ENCODE measurements around the gene CAPN15. TPM values are rescaled to one million over a fixed set of nuclear protein-coding genes. Genes with fewer than 3 reads are reported as not detected.
A peak's percentile ranks its signal among the peaks of the same experiment; 100 is the strongest.

CAPN15 gene
- total RNA-seq, 1 donor from 2014 or later, result 16.8 TPM

DNA sequence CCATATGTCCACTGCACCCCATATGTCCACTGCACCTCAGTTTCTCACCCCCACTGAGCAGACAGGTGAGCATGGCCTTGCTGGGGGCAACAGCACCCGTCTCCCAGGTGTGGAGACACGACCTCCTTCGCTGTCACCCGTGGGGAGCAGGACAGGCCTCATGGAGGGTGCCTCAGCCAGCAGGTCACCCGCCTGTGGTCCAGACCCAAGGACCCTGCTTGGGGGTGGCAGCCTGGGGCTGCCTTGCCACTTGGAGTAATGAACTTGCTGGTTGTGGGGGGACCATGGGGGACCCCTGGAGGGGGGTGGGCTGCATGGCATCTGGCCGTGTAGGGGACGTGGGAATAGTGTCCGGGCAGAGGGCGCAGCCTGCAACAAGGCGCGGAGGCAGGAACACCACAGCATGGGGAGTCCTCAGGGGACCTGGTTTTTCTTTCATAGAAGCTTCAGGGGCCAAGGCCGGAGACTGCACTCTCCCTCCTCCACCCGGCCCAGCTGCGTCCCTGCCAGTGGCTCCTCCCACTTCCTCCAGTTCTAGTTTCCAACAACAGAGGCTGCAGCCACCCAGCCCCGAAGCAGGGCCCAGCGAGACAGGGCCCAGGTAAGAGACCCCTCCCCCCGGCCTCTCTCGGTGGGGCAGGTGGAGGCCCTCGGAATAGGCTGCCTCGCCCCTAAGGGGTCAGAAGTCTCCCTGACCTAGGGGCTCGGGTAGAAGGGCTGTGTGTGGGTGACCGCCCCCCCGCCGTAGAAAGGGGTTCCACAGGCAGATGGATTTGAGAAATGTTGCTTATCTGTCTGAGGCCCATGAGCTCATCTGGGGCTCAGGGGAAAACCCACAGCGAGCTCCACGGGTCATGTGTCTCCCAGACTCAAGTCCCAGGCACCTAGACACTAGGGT, 39.2 kb downstream of the CAPN15 start, which contains the start of gene NHLRC4:
TSS of gene NHLRC4 (plus strand) at position 531 of the 898 bp plus-strand sequence. CDS start 1,043 bp downstream, outside the sequence.
- intact Hi-C loops (cut with DNase I), result no loop called here
- ATAC-seq, result peak; percentile 61
- peak; percentile 90 for DNase-seq (ENCODE audit: missing footprints)

DNA sequence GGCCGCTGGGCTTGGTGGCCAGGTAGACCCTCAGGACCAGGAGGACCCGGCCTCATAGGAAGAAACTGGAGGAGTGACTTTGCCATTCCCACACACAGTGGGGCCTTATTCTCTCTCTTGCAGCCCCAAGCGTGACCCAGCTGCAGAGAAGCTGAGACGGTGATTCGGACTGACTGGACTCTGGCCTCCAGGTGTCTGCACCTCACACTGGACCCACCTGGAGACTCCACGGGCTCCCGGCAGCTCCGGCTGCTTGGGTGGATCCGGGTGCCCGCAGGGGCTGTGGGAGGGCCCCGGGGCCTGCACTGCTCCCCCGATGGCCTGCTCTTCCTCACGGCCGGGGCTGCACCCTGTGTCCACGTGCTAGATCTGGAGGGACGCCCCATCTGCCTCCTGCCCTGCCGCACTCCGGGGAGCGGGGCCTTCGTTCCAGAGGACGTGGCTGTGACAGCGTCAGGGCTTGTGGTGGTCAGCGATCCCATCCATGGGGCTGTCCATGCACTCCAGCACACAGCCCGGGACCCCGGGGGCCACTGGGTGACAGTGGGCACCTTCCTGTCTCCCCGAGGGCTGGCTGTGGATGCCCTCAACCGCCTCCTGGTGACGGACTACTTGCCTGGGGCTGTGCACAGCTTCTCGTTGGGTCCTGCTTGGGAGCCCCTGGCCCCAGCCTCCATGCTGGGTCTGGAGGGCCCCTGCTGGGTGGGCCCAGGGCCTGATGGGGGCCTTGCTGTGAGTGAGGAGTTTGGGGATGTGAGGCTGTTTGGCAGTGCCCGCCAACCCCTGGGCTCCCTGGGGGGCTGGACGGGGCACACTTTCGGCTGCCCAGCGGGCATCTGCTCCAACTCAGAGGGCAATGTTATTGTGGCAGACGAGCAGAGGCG, 40.1 kb downstream of the CAPN15 start:
- DNase-seq (ENCODE audit: missing footprints), result no peak
- intact Hi-C loops (cut with DNase I), result no loop called here
- ATAC-seq, result no peak

DNA sequence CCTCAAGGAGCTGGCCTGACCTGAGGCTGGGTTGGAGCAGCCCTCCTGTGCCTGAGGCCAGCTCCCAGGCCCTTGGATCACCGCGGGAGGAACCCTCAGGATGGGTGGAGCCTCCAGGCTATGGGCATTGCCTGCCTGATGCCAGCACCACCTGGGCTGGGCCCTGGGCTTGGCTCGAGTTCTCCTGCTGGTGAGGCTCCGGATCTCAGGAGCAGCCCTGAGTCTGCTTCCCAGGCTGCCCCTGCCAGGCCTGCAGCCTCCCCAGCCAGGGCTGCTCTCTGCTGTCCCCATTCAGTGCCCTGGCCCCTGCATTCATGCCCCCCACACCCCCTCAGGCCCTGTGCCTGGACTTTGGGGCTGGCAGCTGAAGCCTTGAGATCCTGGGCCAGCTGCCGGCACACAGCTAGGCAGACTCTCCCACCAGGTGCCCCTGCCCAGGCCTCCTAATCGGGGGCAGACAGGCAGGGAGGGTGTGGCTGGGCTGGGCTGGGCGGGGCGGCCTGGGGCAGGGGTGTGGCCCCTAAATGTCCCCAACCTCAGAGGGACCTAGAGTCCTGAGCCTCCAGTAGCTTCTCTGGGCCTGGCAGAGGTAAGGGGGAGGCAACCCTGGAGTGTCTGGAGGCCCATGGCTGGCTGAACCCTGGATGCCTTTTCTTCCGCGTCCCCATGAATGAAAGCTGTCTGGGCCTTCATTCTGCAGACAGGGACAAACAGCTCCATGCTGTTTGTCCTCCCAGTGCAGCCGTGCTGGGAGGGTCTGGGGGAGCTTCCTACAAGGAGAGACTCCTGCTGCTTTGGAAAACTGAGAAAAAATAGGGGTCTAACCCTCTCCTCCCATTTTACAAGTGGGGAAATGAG, 41.1 kb downstream of the CAPN15 start:
- DNase-seq (ENCODE audit: missing footprints) (no peak), ATAC-seq (no peak)
- intact Hi-C loops (cut with DNase I), result no loop called here

DNA sequence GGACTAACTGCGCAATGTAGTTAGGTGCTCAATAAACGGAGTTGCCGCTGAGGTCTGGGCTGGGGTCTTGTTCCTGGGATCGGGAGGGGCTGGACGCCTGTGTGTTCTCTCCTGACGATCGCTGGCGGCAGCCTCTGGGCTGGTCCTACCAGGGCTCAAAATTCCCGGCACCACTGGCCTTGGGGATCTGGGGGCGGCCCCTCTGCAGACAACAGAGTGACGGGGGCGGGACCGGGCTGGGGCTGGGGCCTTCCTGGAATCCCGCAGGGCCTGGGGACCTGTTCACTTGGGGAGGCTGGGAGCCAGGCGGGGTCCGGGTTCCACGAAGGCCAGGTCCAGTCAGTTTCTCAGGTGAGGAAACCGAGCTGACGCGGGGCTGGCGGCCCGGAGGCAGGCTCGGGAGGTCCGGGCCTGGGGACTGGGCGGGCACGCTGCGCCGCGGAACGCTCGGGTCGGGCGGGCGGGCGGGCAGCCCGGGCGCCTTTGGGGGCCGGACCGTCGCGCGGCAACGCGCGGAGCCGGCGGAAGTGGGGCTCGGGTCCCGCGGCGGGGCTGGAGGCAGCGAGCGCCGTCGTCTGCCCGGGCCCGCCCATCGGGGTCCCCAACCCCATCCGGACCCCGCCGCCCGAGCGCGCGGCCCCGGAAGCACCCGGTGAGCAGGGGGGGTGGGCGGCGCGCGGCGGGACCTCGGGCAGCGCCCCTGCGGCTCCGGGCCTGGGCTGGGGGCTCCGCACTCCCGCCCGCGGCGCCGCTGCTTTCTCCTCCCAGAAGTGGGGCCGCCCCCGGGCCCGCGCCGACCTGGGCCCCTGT, 42.1 kb downstream of the CAPN15 start, which contains the start of gene PIGQ:
TSS of gene PIGQ (plus strand) at position 524 of the 810 bp plus-strand sequence. CDS start 4,107 bp downstream, outside the sequence.
- ATAC-seq, result peak; percentile 61
- peak; percentile 87 for DNase-seq (ENCODE audit: missing footprints)
- intact Hi-C loops (cut with DNase I), result no loop called here

DNA sequence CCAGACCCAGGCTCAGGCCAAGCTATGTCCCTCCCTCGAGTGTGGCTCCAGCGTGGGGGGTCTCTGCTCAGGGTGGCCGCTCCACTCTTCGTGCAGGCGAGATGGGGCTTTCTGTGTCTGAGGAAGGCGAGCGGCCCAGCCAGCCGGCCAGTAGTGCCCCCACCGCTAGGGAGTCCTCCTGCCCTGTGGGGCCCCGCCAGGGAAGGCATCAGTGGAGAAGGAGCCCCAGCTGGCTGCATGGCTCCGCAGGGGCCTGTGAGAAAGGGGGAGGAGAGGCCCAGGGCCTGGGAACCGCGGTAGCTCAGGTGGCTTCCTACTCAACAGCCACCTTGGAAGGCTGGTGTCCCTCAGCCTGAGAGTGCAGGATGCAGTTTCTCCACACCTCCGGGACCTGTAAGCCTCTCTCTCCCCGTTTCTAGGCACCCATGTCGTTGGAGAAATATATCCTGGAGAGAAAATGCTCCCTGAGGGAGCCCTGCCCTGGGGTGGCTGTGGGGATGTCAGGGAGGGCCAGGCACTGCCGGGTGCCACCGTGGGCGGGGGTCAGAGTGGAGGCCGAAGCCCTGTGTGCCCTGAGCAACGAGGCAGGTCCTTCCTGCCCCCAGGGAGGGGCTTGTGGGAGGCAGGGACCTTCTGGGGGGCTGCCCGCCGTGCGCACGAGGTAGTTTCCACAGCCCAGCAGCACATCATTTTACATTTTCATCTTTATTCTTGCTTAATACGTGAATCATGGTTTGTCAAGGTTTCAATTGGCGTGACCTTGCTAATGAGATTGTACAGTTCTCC, 45.5 kb downstream of the CAPN15 start:
- ATAC-seq, result no peak
- intact Hi-C loops (cut with DNase I), result no loop called here

GRCh38 chr16:574021-574760, 46.7 kb downstream of the CAPN15 start:
- intact Hi-C loops (cut with DNase I), result no loop called here
- DNase-seq (ENCODE audit: missing footprints), result no peak
- ATAC-seq, result no peak

More for the DNA sequence above, 45.5 kb downstream of the CAPN15 start:
- no peak for DNase-seq (ENCODE audit: missing footprints)

DNA sequence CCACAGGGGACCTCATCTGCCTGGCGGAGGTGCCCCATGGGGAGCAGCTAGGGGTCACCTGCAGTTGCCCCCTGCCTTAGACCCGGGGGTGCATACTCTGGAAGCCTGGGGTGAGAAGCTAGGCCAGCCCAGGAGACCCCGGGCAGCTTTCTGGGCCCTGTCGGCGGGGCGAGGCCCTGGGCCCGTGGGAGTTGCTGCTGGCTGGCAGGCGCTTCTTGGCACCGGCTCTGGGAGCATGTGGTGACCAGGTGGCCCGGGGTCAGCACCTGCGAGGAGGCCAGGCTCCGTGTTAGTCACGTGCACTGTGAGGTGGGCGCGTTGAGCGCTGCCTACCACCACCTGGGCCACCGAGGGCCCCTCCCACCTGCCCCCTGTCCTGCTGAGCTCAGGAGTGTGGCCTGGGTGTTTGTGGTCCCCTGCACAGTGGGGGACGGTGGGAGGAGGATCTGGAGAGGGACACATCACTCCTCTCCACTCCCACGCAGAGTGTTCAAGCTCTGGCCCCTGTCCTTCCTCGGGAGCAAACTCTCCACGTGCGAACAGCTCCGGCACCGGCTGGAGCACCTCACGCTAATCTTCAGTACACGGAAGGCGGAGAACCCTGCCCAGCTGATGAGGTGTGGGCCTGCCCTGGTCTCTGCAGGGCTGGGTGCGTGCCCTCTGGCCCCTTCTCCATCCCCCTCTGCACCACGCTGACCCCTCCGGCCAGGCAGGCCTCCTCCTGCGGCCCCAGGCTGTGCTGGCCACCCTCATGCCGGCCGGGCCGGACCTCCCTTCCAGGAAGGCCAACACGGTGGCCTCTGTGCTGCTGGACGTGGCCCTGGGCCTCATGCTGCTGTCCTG, 48.1 kb downstream of the CAPN15 start:
- DNase-seq (ENCODE audit: missing footprints) (no peak), ATAC-seq (no peak)
- intact Hi-C loops (cut with DNase I), result no loop called here

- intact Hi-C loops (cut with DNase I), result no loop called here
- ATAC-seq (no peak), DNase-seq (ENCODE audit: missing footprints) (no peak)
These were observed 48.8 kb downstream of the CAPN15 start for GRCh38 chr16:576197-576822.

DNA sequence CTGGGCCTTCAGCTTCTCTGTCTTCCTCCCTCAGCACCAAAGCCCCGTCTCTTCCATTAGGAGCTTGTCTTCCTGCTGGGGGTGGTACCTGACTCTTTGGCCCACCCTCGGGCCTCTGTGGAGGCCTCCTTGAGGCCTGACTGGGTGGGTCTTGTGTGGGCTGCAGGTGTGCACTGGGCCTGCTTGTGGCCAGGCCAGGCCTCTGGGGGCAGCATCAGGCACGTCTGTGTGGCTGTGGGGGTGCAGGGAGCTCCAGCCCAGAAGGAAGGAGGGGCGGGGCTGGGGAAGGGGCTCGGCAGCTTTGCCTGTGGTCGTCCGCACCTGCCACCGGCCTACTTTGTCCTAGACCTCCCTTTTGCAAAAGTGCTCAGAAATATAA, 49.3 kb downstream of the CAPN15 start:
- ATAC-seq (no peak), DNase-seq (ENCODE audit: missing footprints) (no peak)
- intact Hi-C loops (cut with DNase I), result no loop called here

DNA sequence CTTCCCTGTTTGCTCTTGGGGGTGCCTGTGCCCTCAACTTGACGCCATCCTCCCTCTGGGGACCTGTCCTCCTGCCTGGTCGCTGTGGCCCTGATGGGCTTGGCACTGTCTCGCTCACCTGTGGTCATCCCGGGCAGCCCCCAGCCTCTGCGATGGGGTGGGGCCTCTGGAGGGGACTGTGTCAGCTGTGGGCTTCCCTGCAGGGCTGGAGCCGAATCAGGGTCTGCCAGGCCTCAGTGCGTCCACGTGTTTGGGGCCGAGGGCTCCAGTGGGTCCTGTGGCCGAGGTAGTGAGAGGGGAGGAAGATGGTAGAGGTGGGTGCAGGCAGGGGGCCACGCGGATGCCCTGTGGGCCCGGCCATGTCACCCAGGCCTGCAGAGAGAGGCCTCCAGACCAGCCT, 50.3 kb downstream of the CAPN15 start:
- intact Hi-C loops (cut with DNase I), result no loop called here
- DNase-seq (ENCODE audit: missing footprints) (no peak), ATAC-seq (no peak)

- no peak for ATAC-seq
- no peak for DNase-seq (ENCODE audit: missing footprints)
- intact Hi-C loops (cut with DNase I), result no loop called here
These were observed 50.8 kb downstream of the CAPN15 start for GRCh38 chr16:578232-578869.

GRCh38 chr16:578870-579405, 51.4 kb downstream of the CAPN15 start:
- intact Hi-C loops (cut with DNase I), result no loop called here
- DNase-seq (ENCODE audit: missing footprints) (peak; percentile 89), ATAC-seq (peak; percentile 89)

GRCh38 chr16:580141-580945, 52.8 kb downstream of the CAPN15 start:
- DNase-seq (ENCODE audit: missing footprints) (no peak), ATAC-seq (no peak)
- intact Hi-C loops (cut with DNase I), result no loop called here
